GM21390 (cell line): ENCODE measurements around the gene RABL6.
"Not testable (repeated sequence)": the region's sequence is repeated elsewhere in the genome, so short reads cannot be mapped to it uniquely, and the experiment has no call there.

Experiments
- ATAC-seq: cut with Tn5 transposase; IDR thresholded peaks from one replicate; pipeline ENCODE4 v1.9.1; 2021; ENCODE audit not compliant: unreplicated experiment

RABL6 gene

GRCh38 chr9:136807281-136808074 is at the start of gene RABL6:
Gene RABL6, plus strand, starts transcription at chr9:136807948. Its CDS starts 249 bp downstream, at chr9:136808197.
- peak; percentile 75 for ATAC-seq

DNA sequence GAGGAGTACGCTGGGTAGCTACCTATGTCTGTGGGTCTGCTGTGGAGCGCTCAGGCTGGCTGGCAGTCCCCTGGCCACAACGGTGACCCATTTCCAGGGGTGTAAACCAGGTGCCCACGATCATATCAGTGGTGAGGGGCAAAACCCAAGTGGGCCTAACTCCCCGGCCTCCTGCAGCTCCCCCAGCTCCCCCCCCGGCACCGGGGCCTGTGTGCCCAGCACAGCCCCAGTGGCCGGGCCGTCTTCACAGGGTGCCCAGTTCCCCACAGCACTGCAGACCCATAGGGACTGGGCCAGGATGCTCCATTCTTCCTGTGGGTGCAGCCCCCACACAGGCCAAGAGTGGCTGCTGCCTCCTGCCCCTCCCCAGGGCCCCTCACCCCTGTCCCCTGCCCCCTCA is 48.7 kb upstream of the RABL6 start:
- no peak for ATAC-seq

DNA sequence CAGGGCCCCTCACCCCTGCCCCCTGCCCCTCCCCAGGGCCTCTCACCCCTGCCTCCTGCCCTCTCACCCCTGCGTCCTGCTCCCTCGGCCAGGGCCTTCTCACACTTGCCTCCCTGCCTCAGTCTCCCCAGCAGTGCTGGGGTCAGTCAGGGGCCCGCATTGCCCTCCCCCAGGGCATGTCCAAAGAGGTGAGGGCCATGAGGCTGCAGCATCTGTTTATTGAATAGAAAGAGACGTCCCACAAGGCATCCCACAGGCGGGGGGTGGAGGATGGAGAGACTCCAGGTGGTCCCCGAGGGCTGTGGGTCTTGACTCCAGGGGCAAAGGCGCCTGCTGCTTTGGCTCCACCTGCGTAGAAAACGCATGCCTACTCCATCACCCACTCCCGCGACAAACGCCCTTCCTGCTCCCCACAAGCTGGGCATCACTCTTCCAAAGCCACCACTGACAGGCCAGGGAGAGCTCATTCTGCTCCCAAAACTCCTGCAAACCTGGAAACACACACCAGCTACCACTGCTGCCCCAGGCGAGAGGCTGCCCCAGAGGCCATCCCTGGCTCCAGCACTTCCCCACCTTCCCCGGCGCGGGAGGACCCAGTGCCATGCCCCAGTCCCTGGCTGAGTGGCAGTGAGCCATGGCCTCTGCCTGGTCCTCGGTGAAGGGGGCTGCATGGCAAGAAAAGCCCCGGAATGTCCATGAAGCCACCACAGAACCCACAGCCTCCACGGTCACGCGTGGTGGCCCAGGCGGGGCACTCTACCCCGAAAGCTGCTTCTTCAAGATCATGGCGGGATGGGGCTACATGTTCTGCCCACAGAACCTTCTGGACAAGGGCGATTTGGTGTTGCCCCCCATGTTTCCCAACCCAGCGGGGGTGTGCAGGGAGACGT is 48.1 kb upstream of the RABL6 start:
- no peak for ATAC-seq

- no peak for ATAC-seq
Observed at GRCh38 chr9:136760424-136760823, 47.3 kb upstream of the RABL6 start.

DNA sequence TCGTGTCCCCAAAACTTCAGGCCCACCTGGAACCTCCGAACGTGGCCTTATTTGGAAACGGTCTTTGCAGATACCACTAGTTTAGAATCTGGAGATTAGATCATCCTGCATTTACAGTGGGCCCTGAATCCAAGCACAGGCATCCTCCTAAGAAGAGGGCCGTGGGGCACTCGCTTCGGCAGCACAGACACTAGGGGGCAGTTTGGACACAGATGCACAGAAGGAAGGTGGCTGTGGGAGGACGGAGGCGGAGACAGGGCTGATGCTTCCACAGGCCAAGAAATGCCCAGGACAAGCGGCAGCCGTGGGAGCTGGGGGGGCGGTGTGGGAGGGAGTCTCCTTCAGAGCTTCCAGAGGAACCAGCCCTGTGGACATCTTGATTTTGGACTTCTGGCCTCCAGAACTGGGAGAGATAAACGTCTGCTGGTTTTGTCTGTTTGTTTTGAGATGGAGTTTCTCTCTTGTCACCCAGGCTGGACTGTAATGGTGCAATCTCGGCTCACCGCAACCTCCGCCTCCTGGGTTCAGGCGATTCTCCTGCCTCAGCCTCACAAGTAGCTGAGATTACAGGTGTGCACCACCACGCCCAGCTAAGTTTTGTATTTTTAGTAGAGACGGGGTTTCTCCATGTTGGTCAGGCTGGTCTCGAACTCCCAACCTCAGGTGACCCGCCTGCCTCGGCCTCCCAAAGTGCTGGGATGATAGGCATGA is 46.8 kb upstream of the RABL6 start:
- not testable (repeated sequence) for ATAC-seq

GRCh38 chr9:136761545-136761981 is 46.2 kb upstream of the RABL6 start:
- ATAC-seq, result no peak

GRCh38 chr9:136762221-136762691 is 45.5 kb upstream of the RABL6 start:
- ATAC-seq, result no peak

DNA sequence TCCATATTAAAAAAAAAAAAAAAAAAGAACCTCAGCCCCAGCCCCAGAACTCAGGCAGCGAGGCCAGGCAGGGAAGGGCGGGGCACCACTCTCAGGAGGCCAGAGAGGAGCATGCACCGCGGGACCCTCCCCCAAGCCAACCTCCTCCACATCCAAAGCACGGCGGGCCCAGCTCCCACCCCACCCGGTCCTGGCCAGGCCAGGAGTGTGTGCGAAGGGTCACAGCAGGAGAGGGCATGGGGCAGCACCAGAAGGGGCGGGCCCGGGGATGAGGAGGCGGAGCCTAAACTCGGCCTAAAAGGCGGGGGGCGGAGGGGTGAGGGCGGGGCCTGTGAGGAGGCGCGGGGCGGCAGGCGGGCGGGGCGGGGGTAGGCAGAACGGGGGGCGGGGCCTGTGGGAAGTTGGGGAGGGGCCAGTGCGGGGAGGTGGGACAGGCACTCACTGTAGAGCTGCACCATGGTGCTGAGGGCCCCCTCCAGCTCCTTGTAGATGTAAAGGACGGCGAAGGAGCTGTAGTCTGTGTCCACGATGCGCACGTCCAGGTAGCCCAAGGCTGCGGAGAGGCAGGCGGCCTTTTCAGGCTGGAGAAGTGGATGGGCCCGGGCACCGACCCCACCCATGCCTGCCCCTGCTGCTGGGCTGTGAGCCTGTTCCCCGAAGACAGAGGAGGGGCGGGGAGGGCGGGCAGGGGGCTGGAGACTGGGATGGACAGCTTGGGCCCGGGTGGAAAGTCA is 44.7 kb upstream of the RABL6 start:
- no peak for ATAC-seq

GRCh38 chr9:136763649-136764035 is 44.1 kb upstream of the RABL6 start:
- ATAC-seq, result no peak

- ATAC-seq, result no peak
Observed at GRCh38 chr9:136764301-136764891, 43.4 kb upstream of the RABL6 start, which contains the start of gene LCN15. Gene LCN15, minus strand, starts transcription at chr9:136764518. Its CDS starts 30 bp downstream, at chr9:136764488.

GRCh38 chr9:136765041-136765440 is 42.7 kb upstream of the RABL6 start:
- no peak for ATAC-seq

- peak; percentile 70 for ATAC-seq
Observed at GRCh38 chr9:136765745-136766409, 41.9 kb upstream of the RABL6 start.

DNA sequence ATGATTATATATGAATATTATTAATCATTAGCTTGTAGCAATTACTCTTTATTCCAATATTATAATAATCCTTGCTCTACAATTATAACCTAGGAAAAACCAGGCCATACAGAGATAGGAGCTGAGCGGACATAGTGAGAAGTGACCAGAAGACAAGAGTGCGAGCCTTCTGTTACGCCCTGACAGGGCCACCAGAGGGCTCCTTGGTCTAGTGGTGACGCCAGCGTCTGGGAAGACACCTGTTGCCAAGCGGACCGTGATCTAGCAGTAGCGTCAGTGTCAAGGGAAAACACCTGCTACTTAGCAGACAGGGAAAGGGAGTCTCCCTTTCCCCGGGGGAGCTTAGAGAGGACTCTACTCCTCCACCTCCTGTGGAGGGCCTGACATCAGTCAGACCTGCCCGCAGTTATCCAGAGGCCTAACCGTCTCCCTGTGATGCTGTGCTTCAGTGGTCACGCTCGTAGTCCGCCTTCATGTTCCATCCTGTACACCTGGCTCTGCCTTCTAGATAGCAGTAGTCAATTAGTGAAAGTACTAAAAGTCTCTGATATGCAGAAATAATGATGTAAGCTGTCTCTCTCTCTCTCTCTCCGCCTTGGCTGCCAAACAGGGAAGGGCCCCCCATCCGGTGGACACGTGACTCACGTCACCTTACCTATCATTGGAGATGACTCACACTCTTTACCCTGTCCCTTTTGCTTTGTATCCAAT is 41.2 kb upstream of the RABL6 start:
- ATAC-seq, result not testable (repeated sequence)

GRCh38 chr9:136769710-136770191 is 38.0 kb upstream of the RABL6 start:
- no peak for ATAC-seq

GRCh38 chr9:136771907-136772415 is 35.8 kb upstream of the RABL6 start:
- no peak for ATAC-seq

- no peak for ATAC-seq
Observed at GRCh38 chr9:136773386-136774044, 34.2 kb upstream of the RABL6 start.

- ATAC-seq, result no peak
Observed at GRCh38 chr9:136774416-136775045, 33.2 kb upstream of the RABL6 start.
